Fibroblast of mammary gland (primary cell): ENCODE measurements around the gene SLC1A2.

Source experiments
- DNase-seq: peaks from one replicate; pipeline ENCODE4 v3.0.0-alpha.2; 2010; ENCODE audit warnings: low read depth
- H3K4me3 ChIP-seq: 2 replicates; pipeline ENCODE4 v1.5.1; 2011; ENCODE audit warnings: low read depth, mild to moderate bottlenecking, low read length, moderate library complexity; ENCODE audit not compliant: control insufficient read depth
- TF ChIP-seq, protein P1 (sequence below): conservative IDR thresholded peaks from 2 replicates; pipeline ENCODE4 v1.5.1; 2011; ENCODE audit warnings: low read depth, low read length, inconsistent platforms; ENCODE audit not compliant: control insufficient read depth, insufficient read depth

The SLC1A2 gene

DNA sequence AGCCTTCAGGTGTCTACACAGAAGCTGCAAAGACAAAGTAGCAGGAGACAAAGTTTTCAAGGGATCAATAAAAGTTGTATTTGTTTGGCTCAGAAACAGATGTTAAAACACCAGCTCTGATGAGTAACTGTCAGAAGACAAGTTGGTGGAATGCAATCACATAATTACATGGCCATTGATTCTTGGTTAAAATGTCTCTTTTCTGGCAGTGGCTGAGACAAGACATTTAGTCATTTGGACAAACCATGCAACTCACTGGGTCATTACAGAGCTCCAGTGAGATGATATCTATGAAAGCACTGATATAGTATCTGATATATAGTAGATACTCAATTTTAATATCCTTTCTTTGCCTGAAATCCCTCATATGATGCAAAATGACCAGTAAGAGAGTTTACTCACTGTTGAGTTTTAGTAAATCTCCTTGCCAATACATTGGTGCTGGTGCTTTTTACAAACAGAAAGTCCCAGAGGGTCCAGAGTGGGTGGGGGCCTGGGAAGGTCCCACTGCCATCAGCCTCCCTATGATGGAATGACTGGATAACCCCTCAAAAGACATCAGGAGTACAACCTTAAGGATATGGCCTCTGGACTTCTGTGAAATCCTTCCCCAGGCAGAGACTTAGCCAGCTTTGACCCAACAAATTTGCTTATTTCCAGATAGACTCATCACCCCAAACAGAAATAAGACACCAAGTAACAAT lies 95.0 kb downstream of the SLC1A2 start:
- no peak for DNase-seq
- TF ChIP-seq, protein P1, sequence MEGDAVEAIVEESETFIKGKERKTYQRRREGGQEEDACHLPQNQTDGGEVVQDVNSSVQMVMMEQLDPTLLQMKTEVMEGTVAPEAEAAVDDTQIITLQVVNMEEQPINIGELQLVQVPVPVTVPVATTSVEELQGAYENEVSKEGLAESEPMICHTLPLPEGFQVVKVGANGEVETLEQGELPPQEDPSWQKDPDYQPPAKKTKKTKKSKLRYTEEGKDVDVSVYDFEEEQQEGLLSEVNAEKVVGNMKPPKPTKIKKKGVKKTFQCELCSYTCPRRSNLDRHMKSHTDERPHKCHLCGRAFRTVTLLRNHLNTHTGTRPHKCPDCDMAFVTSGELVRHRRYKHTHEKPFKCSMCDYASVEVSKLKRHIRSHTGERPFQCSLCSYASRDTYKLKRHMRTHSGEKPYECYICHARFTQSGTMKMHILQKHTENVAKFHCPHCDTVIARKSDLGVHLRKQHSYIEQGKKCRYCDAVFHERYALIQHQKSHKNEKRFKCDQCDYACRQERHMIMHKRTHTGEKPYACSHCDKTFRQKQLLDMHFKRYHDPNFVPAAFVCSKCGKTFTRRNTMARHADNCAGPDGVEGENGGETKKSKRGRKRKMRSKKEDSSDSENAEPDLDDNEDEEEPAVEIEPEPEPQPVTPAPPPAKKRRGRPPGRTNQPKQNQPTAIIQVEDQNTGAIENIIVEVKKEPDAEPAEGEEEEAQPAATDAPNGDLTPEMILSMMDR = no peak
- H3K4me3 ChIP-seq = no peak overlapping the region

DNA sequence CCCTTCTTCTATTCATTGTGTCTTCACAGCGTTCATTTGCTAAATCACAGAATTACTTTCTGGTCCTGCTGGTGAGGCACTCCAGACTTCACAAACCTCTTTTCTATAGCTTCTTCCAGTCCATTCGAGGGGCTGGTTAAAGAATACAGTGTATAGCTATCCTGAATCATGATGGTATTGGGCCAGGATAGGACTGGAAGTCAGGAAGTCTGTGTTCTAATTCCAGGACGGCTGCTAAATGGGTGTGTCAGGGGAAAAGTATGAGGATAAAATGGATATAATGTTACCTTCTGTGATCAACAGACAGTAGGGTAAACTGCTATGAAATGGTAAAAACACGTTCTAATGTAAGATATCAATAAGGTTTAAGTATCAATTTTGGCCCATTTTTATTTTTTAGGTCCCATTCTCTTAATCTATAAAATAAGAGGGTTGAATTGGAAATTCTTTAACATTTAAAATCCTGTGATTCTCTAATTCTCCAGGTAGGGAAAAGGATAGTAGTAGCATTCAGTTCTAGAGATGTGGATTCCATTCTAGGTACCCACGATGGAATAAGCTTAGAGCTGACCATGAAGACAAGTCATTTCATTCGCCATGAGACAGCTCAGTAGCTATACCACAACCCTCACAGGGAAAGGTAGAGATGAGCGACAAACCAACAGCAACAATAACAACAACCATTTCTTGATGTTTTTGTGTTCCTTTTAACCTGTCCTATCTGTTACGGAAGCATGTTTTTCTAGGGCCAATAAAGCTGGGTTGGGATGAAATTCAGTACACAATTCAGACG lies 96.1 kb downstream of the SLC1A2 start:
- peak; percentile 49 for DNase-seq
- H3K4me3 ChIP-seq = no peak overlapping the region
- TF ChIP-seq, protein P1 = no peak

DNA sequence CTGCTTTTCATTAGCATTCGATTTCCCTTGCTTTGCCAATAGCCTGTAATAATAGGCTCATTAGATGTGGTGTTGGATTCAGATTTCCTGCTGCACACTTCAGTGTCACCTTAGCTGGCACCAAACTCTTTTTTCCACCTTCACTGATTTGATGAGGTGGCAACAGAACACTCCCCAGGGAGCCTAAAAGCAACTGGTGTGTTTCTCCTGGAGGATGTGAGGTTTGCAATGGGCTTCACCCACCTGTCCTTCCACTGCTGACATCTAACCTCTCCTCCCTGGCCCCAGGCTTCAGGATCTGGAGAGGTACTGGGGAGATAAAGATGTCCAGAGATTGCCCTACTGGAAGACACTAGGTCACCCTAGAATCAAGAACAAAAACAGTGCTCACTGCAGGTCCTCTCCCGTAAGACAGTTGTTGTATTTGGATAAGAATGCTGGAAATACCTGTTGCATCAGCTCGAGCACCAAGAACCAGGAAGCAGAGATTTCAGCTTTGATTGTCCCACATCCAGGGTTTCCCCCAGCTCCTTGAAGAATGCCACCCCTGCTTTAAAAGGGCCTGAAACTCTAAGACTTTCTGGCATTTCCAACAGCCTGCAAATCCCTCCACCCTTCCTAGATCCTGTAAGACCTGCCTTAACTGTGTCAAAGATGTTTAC lies 96.9 kb downstream of the SLC1A2 start:
- no peak for DNase-seq
- TF ChIP-seq, protein P1 = no peak

DNA sequence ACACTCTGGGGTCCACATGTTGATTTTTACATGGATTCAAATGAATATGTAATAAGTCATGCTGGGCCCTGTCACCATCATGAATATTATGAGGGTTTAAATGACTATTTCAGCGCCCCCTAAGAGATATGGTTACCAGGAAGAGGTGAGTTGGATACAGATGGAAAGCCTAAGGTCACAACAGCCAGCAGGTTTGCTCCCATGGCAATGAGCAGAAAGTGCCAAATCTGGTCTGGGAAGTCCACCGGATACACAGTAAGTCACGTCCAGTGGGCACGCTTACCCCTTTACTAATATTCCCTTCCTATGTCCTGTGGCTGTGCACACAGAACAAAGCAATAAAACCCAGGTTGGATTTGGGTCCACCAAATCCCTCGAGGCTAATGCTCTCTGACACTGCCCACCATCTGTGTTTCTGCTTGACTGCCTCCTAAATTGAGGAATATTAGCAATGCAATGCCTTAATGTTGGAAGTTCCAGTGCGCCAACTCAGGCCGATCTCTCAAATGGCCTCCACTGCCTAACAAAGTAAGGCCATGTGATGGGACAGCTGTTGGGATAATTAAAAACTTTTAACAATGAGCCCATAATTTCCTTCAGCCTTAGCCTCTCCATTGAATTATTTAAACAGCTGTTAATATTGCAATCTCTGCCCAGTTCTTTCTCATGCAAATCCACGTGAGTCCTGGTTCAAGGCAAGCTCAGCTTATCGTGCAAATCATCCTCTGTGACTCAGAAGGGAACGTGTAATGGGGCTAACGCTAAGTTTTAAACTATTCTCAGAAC lies 97.6 kb downstream of the SLC1A2 start:
- H3K4me3 ChIP-seq = no peak overlapping the region
- TF ChIP-seq, protein P1 = no peak
- peak; percentile 93 for DNase-seq

More for the DNA sequence above, 96.9 kb downstream of the SLC1A2 start:
- H3K4me3 ChIP-seq = no peak overlapping the region

DNA sequence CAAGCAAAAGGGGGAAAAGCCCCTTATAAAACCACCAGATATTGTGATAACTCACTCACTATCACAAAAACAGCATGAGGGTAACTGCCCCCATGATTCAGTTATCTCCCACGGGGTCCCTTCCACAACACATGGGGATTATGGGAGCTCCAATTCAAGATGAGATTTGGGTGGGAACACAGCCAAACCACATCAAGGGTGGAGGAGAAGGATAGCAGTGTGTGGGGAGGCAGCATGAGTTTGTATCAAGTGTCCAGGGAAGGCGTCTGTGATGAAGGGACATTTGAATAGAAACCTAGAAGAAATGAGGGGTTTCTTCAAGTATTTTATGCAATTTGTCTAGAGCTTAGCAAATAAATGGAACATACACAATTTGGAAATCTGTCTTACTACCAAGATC lies 98.2 kb downstream of the SLC1A2 start:
- no peak overlapping the region for H3K4me3 ChIP-seq
- DNase-seq = no peak
- TF ChIP-seq, protein P1 = no peak
